Left renal pelvis (tissue), 4 donors: ENCODE measurements around the gene SORBS2. TPM values are rescaled to one million over a fixed set of nuclear protein-coding genes. Genes with fewer than 3 reads are reported as not detected.

ENCODE experiments used
- DNase-seq, 4 donors: peaks; one replicate each; pipeline ENCODE4 v3.0.0-alpha.2; 2013; ENCODE audit warnings: low read depth in 4 of 4, low spot score in 3 of 4
- polyA plus RNA-seq, 4 donors: library from polyadenylated mRNA; unstranded; fragments of 120-200 nt; gene quantifications; one replicate each; pipeline ENCODE4 v1.2.1, GENCODE V29; 2013; ENCODE audit not compliant: insufficient read length in 4 of 4

SORBS2 gene
- polyA plus RNA-seq, 4 donors: 23.3 to 73.3 (median 65.8) TPM

- DNase-seq: no peak
Observed at GRCh38 chr4:185805979-185806378, 6.0 kb downstream of the SORBS2 start.

- DNase-seq: no peak
Observed at GRCh38 chr4:185805262-185805802, 6.7 kb downstream of the SORBS2 start.

- no peak for DNase-seq
Observed at GRCh38 chr4:185803022-185803421, 9.0 kb downstream of the SORBS2 start.

GRCh38 chr4:185801471-185801870, 10.5 kb downstream of the SORBS2 start:
- DNase-seq: no peak

- no peak for DNase-seq
Observed at GRCh38 chr4:185800266-185800945, 11.6 kb downstream of the SORBS2 start.

- no peak for DNase-seq
Observed at GRCh38 chr4:185799442-185799841, 12.6 kb downstream of the SORBS2 start.

GRCh38 chr4:185797596-185798338, 14.2 kb downstream of the SORBS2 start:
- DNase-seq: no peak

GRCh38 chr4:185797018-185797417, 15.0 kb downstream of the SORBS2 start:
- no peak for DNase-seq

GRCh38 chr4:185796176-185796575, 15.8 kb downstream of the SORBS2 start:
- DNase-seq: no peak

GRCh38 chr4:185794637-185795036, 17.4 kb downstream of the SORBS2 start:
- DNase-seq: no peak

GRCh38 chr4:185793716-185794115, 18.3 kb downstream of the SORBS2 start:
- DNase-seq: no peak

- no peak for DNase-seq
Observed at GRCh38 chr4:185793116-185793485, 18.9 kb downstream of the SORBS2 start.

- no peak for DNase-seq
Observed at GRCh38 chr4:185792384-185793115, 19.4 kb downstream of the SORBS2 start.

GRCh38 chr4:185787926-185788679, 23.9 kb downstream of the SORBS2 start:
- DNase-seq: no peak

- no peak for DNase-seq
Observed at GRCh38 chr4:185786422-185786821, 25.6 kb downstream of the SORBS2 start.

GRCh38 chr4:185783574-185783973, 28.4 kb downstream of the SORBS2 start:
- no peak for DNase-seq

GRCh38 chr4:185782523-185782922, 29.5 kb downstream of the SORBS2 start:
- no peak for DNase-seq

GRCh38 chr4:185781555-185782215, 30.3 kb downstream of the SORBS2 start:
- DNase-seq: no peak

GRCh38 chr4:185780472-185780871, 31.5 kb downstream of the SORBS2 start:
- DNase-seq: no peak

GRCh38 chr4:185779517-185779916, 32.5 kb downstream of the SORBS2 start:
- no peak for DNase-seq
